ENCODE measurements around the gene CLIC2. TPM values are rescaled to one million over a fixed set of nuclear protein-coding genes. Genes with fewer than 3 reads are reported as not detected.

The CLIC2 gene
- total RNA-seq, 8 experiments from 2014 or later: 0.27 to 99.0 (median 1.2) TPM

DNA sequence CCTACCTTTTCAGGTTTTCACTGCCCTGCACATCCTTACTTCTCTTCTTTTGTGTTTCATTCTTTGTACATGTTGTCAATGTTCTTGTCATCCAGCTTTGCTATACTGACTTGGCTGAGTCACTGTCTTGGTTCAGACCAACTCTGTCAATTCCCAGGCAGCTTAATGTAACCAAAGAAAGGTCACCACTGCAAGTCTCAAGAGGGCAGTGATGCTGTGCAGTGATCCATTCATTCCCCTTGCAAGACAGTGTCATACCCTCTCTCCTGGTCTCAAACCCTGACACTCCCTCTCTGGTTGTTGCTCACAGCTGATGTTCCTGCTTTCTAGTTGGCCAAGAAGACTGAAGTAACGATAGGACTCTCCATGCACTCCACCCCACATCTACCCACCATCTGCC is 87.7 kb downstream of the CLIC2 start:
- in situ Hi-C loops (cut with MboI; ENCODE audit: low pct_unique_long_range_greater_than_20kb in 2 of 9, low sequenced_read_pairs in 9 of 9, unreplicated experiment in 9 of 9): no loop called here
- WGBS, 10 experiments: 100% methylated on average over 1 of the region's 1 CpG; no CpG with 5 or more reads in 9 of the 10 experiments
- Histone ChIP-seq H3K4me3 (no peak overlapping the region), H3K27ac (no peak overlapping the region), H3K4me1 (replicated peaks in 1 of 2) (no peaks in the 10 kb centered on the region)
- no peak for ATAC-seq (replicated peaks in 6 of 8)

DNA sequence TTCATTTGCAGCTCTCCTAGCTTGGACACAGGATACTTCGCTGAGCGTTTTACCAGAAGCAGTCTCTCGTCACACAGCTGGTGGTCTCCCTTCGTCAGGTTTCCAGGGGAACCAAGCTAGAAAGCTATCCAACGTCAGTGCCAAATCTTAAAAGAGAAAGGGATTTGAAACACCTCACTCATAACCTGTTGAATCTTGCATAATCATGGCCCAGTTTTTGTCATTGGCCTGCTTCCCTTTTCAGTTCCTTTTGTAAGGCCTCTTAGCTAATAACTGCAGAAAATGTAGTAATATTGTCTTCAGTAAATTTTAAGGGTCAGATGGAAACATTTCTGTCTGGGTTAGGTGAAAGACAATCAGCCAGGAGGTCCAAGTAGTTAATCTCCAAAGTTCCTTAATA is 92.1 kb downstream of the CLIC2 start:
- 33 to 100% (median 77%) methylated on average over 1 to 4 of the region's 5 CpGs; no CpG with 5 or more reads in 7 of the 10 experiments for WGBS, 10 experiments

DNA sequence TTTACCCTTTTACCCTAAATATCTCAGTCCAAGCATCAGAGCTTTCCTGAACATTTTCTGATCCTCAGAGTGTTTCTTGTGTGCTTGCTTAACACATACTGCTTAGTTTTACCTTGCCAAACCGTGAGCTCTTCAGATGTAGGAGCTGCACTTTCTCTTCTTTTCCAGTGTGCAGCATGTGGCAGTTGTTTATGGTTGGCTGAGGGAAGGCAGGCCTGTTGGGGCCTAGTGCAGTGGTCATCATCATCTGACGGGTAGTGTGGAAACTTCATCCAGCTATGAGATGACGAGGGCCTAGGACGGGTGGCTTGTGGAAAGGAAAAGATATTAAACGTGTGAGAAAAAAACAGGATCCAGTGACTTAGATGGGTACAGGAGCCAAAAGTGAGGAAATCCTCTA is 96.7 kb downstream of the CLIC2 start:
- no peak for ATAC-seq (replicated peaks in 6 of 8)
- in situ Hi-C loops (cut with MboI; ENCODE audit: low pct_unique_long_range_greater_than_20kb in 2 of 9, low sequenced_read_pairs in 9 of 9, unreplicated experiment in 9 of 9): no loop called here
- WGBS, 10 experiments: 57 to 85% (median 80%) methylated on average over 1 to 5 of the region's 5 CpGs; no CpG with 5 or more reads in 7 of the 10 experiments

More for the DNA sequence above, 92.1 kb downstream of the CLIC2 start:
- ATAC-seq (replicated peaks in 6 of 8): no peak
- Histone ChIP-seq H3K27ac (no peak overlapping the region), H3K4me1 (replicated peaks in 1 of 2) (no peaks in the 10 kb centered on the region), H3K4me3 (no peak overlapping the region)
- in situ Hi-C loops (cut with MboI; ENCODE audit: low pct_unique_long_range_greater_than_20kb in 2 of 9, low sequenced_read_pairs in 9 of 9, unreplicated experiment in 9 of 9): no loop called here

DNA sequence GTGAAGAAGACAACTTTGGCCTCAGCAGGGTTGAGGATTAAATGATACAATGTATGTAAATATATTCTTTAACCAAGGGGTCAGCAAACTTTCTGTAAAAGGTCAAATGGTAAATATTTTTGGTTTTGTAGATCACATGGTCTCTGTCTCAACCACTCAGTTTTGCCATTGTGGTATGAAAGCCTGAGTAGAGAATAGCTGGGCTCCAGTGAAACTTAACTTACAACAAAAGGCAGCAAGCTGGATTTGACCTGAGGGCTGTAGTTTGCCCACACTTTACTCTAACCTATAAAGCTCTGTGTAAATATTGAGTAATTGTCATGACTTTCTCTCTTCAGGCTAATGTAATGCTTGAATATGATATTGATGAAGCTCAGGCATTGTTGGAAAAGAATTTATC is 98.5 kb downstream of the CLIC2 start:
- Histone ChIP-seq H3K4me3 (no peak overlapping the region), H3K27ac (no peak overlapping the region), H3K4me1 (replicated peaks in 1 of 2) (no peaks in the 10 kb centered on the region)
- no peak for ATAC-seq (replicated peaks in 6 of 8)
- in situ Hi-C loops (cut with MboI; ENCODE audit: low pct_unique_long_range_greater_than_20kb in 2 of 9, low sequenced_read_pairs in 9 of 9, unreplicated experiment in 9 of 9): no loop called here

More for the DNA sequence above, 96.7 kb downstream of the CLIC2 start:
- Histone ChIP-seq H3K27ac (no peak overlapping the region), H3K4me3 (no peak overlapping the region), H3K4me1 (replicated peaks in 1 of 2) (no peaks in the 10 kb centered on the region)

DNA sequence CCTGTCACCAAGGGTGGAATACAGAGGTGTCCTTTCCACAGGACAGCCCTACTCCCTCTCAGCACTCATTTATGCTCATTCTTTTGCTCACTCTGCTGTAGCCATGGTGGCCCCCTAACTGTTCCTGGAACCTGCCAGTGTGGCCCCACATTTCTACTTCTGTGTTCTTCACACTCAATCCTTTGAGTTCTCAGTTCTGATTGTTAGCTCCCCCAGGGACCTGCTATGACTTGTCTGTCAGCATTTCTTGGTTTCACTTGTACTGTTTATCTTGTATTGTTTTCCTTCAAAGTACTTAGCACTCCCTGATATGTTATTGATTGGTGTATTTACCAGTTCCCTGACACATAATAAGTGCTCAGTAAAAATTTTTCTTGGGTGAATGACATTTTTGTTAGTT is 103.3 kb downstream of the CLIC2 start:
- in situ Hi-C loops (cut with MboI; ENCODE audit: low pct_unique_long_range_greater_than_20kb in 2 of 9, low sequenced_read_pairs in 9 of 9, unreplicated experiment in 9 of 9): no loop called here

More for the DNA sequence above, 103.3 kb downstream of the CLIC2 start:
- no peaks in the 10 kb centered on the region for H3K4me1 ChIP-seq (replicated peaks in 1 of 2)
- no peak for ATAC-seq (replicated peaks in 6 of 8)
- no peak overlapping the region for H3K27ac ChIP-seq
- no peak overlapping the region for H3K4me3 ChIP-seq

Other genes starting within 250 kb of the CLIC2 start
- 100 to 1,000 TPM in 2 of 8 experiments, 10 to 100 TPM in 6; 48.8 to 107 (median 88.0) TPM for gene VBP1, start 118.2 kb downstream of the CLIC2 start, total RNA-seq
- 10 to 100 TPM in 5 of 8 experiments, under 1 TPM in 3; 0.10 to 25.6 (median 17.7) TPM for gene RAB39B, start 70.1 kb downstream of the CLIC2 start, total RNA-seq
- gene F8A2, start 47.5 kb upstream of the CLIC2 start, total RNA-seq: not detected
- gene F8A3, start 124.0 kb upstream of the CLIC2 start, total RNA-seq: 1 to 10 TPM in 1 of 8 experiments, not detected in 7; 1.4 TPM